ENCODE results near the gene PLA2G4D.
A peak's percentile ranks its signal among the peaks of the same experiment; 100 is the strongest.

Gene PLA2G4D

GRCh38 chr15:42094512-42094963 lies at the start of gene PLA2G4D:
Gene PLA2G4D (minus strand): TSS chr15:42094562. CDS start chr15:42094459, 103 bp downstream.
- no peak for DNase-seq (ENCODE audit: low read depth, low spot score)

GRCh38 chr15:42143356-42143755 lies 49.0 kb upstream of the PLA2G4D start:
- DNase-seq (ENCODE audit: low read depth, low spot score), result no peak

GRCh38 chr15:42141795-42142667 lies 47.7 kb upstream of the PLA2G4D start:
- no peak for DNase-seq (ENCODE audit: low read depth, low spot score)

- DNase-seq (ENCODE audit: low read depth, low spot score), result no peak
Measured at GRCh38 chr15:42141246-42141645, 46.9 kb upstream of the PLA2G4D start.

- DNase-seq (ENCODE audit: low read depth, low spot score), result no peak
Measured at GRCh38 chr15:42140383-42141070, 46.2 kb upstream of the PLA2G4D start.

GRCh38 chr15:42139596-42139995 lies 45.2 kb upstream of the PLA2G4D start:
- DNase-seq (ENCODE audit: low read depth, low spot score), result no peak

GRCh38 chr15:42138968-42139386 lies 44.6 kb upstream of the PLA2G4D start:
- DNase-seq (ENCODE audit: low read depth, low spot score), result no peak

- no peak for DNase-seq (ENCODE audit: low read depth, low spot score)
Measured at GRCh38 chr15:42138411-42138810, 44.0 kb upstream of the PLA2G4D start.

GRCh38 chr15:42137461-42138261 lies 43.3 kb upstream of the PLA2G4D start:
- DNase-seq (ENCODE audit: low read depth, low spot score), result peak; percentile 40

GRCh38 chr15:42136513-42136912 lies 42.2 kb upstream of the PLA2G4D start:
- DNase-seq (ENCODE audit: low read depth, low spot score), result no peak

GRCh38 chr15:42135351-42135750 lies 41.0 kb upstream of the PLA2G4D start:
- DNase-seq (ENCODE audit: low read depth, low spot score), result no peak

- no peak for DNase-seq (ENCODE audit: low read depth, low spot score)
Measured at GRCh38 chr15:42134617-42135245, 40.4 kb upstream of the PLA2G4D start.

GRCh38 chr15:42133886-42134502 lies 39.6 kb upstream of the PLA2G4D start:
- peak; percentile 50 for DNase-seq (ENCODE audit: low read depth, low spot score)

GRCh38 chr15:42133356-42133755 lies 39.0 kb upstream of the PLA2G4D start:
- DNase-seq (ENCODE audit: low read depth, low spot score), result no peak

- no peak for DNase-seq (ENCODE audit: low read depth, low spot score)
Measured at GRCh38 chr15:42131826-42132806, 37.8 kb upstream of the PLA2G4D start.

GRCh38 chr15:42131006-42131405 lies 36.6 kb upstream of the PLA2G4D start:
- no peak for DNase-seq (ENCODE audit: low read depth, low spot score)

- no peak for DNase-seq (ENCODE audit: low read depth, low spot score)
Measured at GRCh38 chr15:42130246-42130986, 36.1 kb upstream of the PLA2G4D start.

- DNase-seq (ENCODE audit: low read depth, low spot score), result no peak
Measured at GRCh38 chr15:42129364-42129763, 35.0 kb upstream of the PLA2G4D start.

GRCh38 chr15:42128476-42128875 lies 34.1 kb upstream of the PLA2G4D start:
- DNase-seq (ENCODE audit: low read depth, low spot score), result no peak

All from iPS DF 19.7 (cell line).